GM23248 (cell line): Measurements from ENCODE around the gene CEP41. TPM values are rescaled to one million over a fixed set of nuclear protein-coding genes. Genes with fewer than 3 reads are reported as not detected.

Experiments used
- DNase-seq: peaks from one replicate; pipeline ENCODE4 v3.0.0-alpha.2; 2015
- H2AFZ ChIP-seq: fragments of 200-600 bp; sonication (generic); 2 replicates; pipeline ENCODE4 v1.6.1; 2016; ENCODE audit warnings: antibody characterized with exemption
- H3F3A ChIP-seq: fragments of 200-600 bp; sonication (generic); 2 replicates; pipeline ENCODE4 v1.6.1; 2016; ENCODE audit warnings: mild to moderate bottlenecking, antibody characterized with exemption, mixed run types; ENCODE audit not compliant: insufficient read depth
- H3K27ac ChIP-seq: fragments of 200-600 bp; sonication (generic); 2 replicates; pipeline ENCODE4 v1.5.1; 2016; ENCODE audit warnings: mild to moderate bottlenecking
- H3K27me3 ChIP-seq: fragments of 200-600 bp; sonication (generic); replicated peaks from 2 replicates; pipeline ENCODE4 v1.6.1; 2016; ENCODE audit warnings: mild to moderate bottlenecking; ENCODE audit not compliant: insufficient read depth
- H3K36me3 ChIP-seq: fragments of 200-600 bp; sonication (generic); 2 replicates; pipeline ENCODE4 v1.6.1; 2016; ENCODE audit warnings: low read depth, mild to moderate bottlenecking
- H3K4me1 ChIP-seq: fragments of 200-600 bp; sonication (generic); 2 replicates; pipeline ENCODE4 v1.6.1; 2016; ENCODE audit warnings: mild to moderate bottlenecking; ENCODE audit not compliant: insufficient read depth
- H3K4me2 ChIP-seq: fragments of 200-600 bp; sonication (generic); one replicate; pipeline ENCODE4 v1.6.1; 2016; ENCODE audit warnings: mild to moderate bottlenecking; ENCODE audit not compliant: unreplicated experiment
- H3K4me3 ChIP-seq: fragments of 200-600 bp; sonication (generic); 2 replicates; pipeline ENCODE4 v1.5.1; 2016; ENCODE audit warnings: mild to moderate bottlenecking
- H3K79me2 ChIP-seq: fragments of 200-600 bp; sonication (generic); 2 replicates; pipeline ENCODE4 v1.6.1; 2016; ENCODE audit warnings: mild to moderate bottlenecking; ENCODE audit not compliant: insufficient read depth
- H3K9ac ChIP-seq: fragments of 200-600 bp; sonication (generic); 2 replicates; pipeline ENCODE4 v1.6.1; 2016; ENCODE audit warnings: mild to moderate bottlenecking
- H3K9me2 ChIP-seq: fragments of 200-600 bp; sonication (generic); 2 replicates; pipeline ENCODE4 v1.6.1; 2016; ENCODE audit warnings: mixed run types, mild to moderate bottlenecking, moderate library complexity; ENCODE audit not compliant: insufficient read depth
- H3K9me3 ChIP-seq: fragments of 200-600 bp; sonication (generic); one replicate; pipeline ENCODE4 v1.6.1; 2017; ENCODE audit warnings: low read depth
- H4K20me1 ChIP-seq: fragments of 200-600 bp; sonication (generic); 2 replicates; pipeline ENCODE4 v1.6.0; 2016; ENCODE audit not compliant: insufficient read depth
- EZH2 ChIP-seq: fragments of 200-600 bp; sonication (generic); IDR thresholded peaks from 2 replicates; pipeline ENCODE4 v1.6.1; 2018; ENCODE audit warnings: antibody characterized with exemption, mild to moderate bottlenecking; ENCODE audit not compliant: insufficient read depth, poor library complexity, severe bottlenecking
- EZH2phosphoT487 ChIP-seq: fragments of 200-600 bp; sonication (generic); IDR thresholded peaks from 2 replicates; pipeline ENCODE4 v1.6.1; 2018; ENCODE audit warnings: antibody characterized with exemption, moderate library complexity, mild to moderate bottlenecking, low read depth; ENCODE audit not compliant: insufficient read depth
- WGBS, 2 experiments: methylation state at CpG; one replicate each; pipeline ENCODE4 v1.1.6; 2015 to 2017; ENCODE audit warnings: low lambda C conversion rate in 2 of 2, low coverage in 1 of 2; ENCODE audit errors: missing lambda C conversion rate in 2 of 2; 5-methylcytosine and 5-hydroxymethylcytosine counted together
- in situ Hi-C: fragments of 300-500 bp; cut with MboI; formaldehyde crosslinking; loops from 2 replicates; pipeline ENCODE4 v1.15.0; 2020
- polyA plus RNA-seq: library from polyadenylated mRNA; unstranded; fragments of >200 nt; fragmentation: Nextera tagmentation; extraction: Ambion mirVana; gene quantifications from 2 replicates; pipeline ENCODE4 v1.2.1, GENCODE V29; 2016
- total RNA-seq: library from RNA; depleted of rRNA; stranded (reverse); fragments of >200 nt; shearing (Covaris generic); gene quantifications from 2 replicates; pipeline ENCODE4 v1.2.3, GENCODE V29; 2014

CEP41 gene
- total and polyA plus RNA-seq, 2 experiments from 2014 or later = 18.3 to 32.3 TPM

- H3K27ac ChIP-seq = no peak overlapping the region
- H3K79me2 ChIP-seq = no peaks in the 10 kb centered on the region
- H2AFZ ChIP-seq = no peak overlapping the region
- H3K36me3 ChIP-seq = no peaks in the 10 kb centered on the region
- no peaks in the 10 kb centered on the region for H3K4me1 ChIP-seq
- no peaks in the 10 kb centered on the region for H4K20me1 ChIP-seq
- no peaks in the 10 kb centered on the region for H3K9me2 ChIP-seq
- H3K27me3 ChIP-seq = peaks cover 6% of the 10 kb centered on the region; the same call in 1 of the 2 replicates
- no peak overlapping the region for H3K4me3 ChIP-seq
- no peak overlapping the region for H3K9ac ChIP-seq
- no peak for DNase-seq
- H3F3A ChIP-seq = no peaks in the 10 kb centered on the region
- H3K4me2 ChIP-seq = no peak overlapping the region
- WGBS, 2 experiments = 82% methylated on average over 3 of the region's 3 CpGs
- no peak for TF ChIP-seq EZH2phosphoT487
- no peak for TF ChIP-seq EZH2
- no peaks in the 10 kb centered on the region for H3K9me3 ChIP-seq
- in situ Hi-C loops = no loop called here
Observed at GRCh38 chr7:130483031-130483430, 42.2 kb upstream of the CEP41 start.

- no peak overlapping the region for H3K27ac ChIP-seq
- no peak overlapping the region for H3K9ac ChIP-seq
- no peaks in the 10 kb centered on the region for H3F3A ChIP-seq
- H3K4me1 ChIP-seq = no peaks in the 10 kb centered on the region
- H3K9me3 ChIP-seq = no peaks in the 10 kb centered on the region
- H3K9me2 ChIP-seq = no peaks in the 10 kb centered on the region
- no peak overlapping the region for H2AFZ ChIP-seq
- no peaks in the 10 kb centered on the region for H3K79me2 ChIP-seq
- H3K36me3 ChIP-seq = no peaks in the 10 kb centered on the region
- H3K4me2 ChIP-seq = no peak overlapping the region
- TF ChIP-seq EZH2phosphoT487 = no peak
- TF ChIP-seq EZH2 = no peak
- in situ Hi-C loops = no loop called here
- WGBS, 2 experiments = 65 to 78% methylated on average over 1 of the region's 1 CpG
- no peaks in the 10 kb centered on the region for H4K20me1 ChIP-seq
- peak; percentile 21 for DNase-seq
- 0 out of 2 replicates have a peak, but pooled peaks cover 6% of the 10 kb centered on the region for H3K27me3 ChIP-seq
- H3K4me3 ChIP-seq = no peak overlapping the region
Observed at GRCh38 chr7:130481898-130482297, 41.1 kb upstream of the CEP41 start.

DNA sequence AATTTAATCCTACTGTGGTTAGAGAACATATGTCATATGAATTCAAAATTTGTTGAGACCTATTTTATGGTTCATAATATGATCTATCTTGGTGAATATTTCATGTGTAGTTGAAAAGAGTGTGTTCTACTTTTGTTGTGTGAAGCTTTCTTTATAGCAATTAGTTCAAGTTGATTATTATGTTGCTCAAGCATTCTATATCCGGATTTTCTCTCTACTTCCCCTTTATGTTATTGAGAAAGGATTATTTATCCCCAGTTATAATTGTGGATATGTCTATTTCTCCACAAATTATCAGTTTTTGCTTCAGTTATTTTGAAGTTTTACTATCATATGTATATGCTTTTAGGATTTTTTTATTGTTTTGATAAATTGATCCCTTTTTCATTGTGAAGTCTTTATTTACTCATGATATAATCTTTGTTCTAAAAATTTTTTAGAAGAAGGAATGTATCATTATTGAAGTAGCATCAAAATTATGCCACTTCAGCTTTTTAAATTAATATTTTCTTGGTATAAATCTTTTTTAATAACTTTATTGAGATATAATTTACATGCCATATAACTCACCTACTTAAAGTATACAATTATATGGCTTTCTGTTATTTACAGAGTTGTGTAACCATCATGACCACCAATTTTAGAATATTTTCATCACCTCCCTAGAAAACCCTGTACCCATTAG, 39.0 kb upstream of the CEP41 start:
- H3K79me2 ChIP-seq = no peaks in the 10 kb centered on the region
- no peak overlapping the region for H2AFZ ChIP-seq
- WGBS, 2 experiments = 33 to 49% methylated on average over 1 of the region's 1 CpG
- in situ Hi-C loops = no loop called here
- no peaks in the 10 kb centered on the region for H3K4me1 ChIP-seq
- H3K9me2 ChIP-seq = no peaks in the 10 kb centered on the region
- H3K9ac ChIP-seq = no peak overlapping the region
- 0 out of 2 replicates have a peak, but pooled peaks cover 6% of the 10 kb centered on the region for H3K27me3 ChIP-seq
- no peaks in the 10 kb centered on the region for H3K36me3 ChIP-seq
- no peaks in the 10 kb centered on the region for H4K20me1 ChIP-seq
- no peak overlapping the region for H3K27ac ChIP-seq
- DNase-seq = no peak
- H3K4me2 ChIP-seq = no peak overlapping the region
- H3K9me3 ChIP-seq = no peaks in the 10 kb centered on the region
- TF ChIP-seq EZH2 (no peak), EZH2phosphoT487 (no peak)
- no peak overlapping the region for H3K4me3 ChIP-seq
- no peaks in the 10 kb centered on the region for H3F3A ChIP-seq

GRCh38 chr7:130478991-130479390, 38.2 kb upstream of the CEP41 start:
- H3K27me3 ChIP-seq = 0 out of 2 replicates have a peak, but pooled peaks cover 2% of the 10 kb centered on the region
- H3K9ac ChIP-seq = no peak overlapping the region
- H3K36me3 ChIP-seq = no peaks in the 10 kb centered on the region
- no peak for DNase-seq
- H3K4me1 ChIP-seq = no peaks in the 10 kb centered on the region
- H4K20me1 ChIP-seq = no peaks in the 10 kb centered on the region
- no peaks in the 10 kb centered on the region for H3K9me3 ChIP-seq
- no peaks in the 10 kb centered on the region for H3K9me2 ChIP-seq
- H3K27ac ChIP-seq = no peak overlapping the region
- H3K4me2 ChIP-seq = no peak overlapping the region
- H3F3A ChIP-seq = no peaks in the 10 kb centered on the region
- in situ Hi-C loops = no loop called here
- no peaks in the 10 kb centered on the region for H3K79me2 ChIP-seq
- TF ChIP-seq EZH2phosphoT487 (no peak), EZH2 (no peak)
- H3K4me3 ChIP-seq = no peak overlapping the region
- WGBS, 2 experiments = 9% methylated on average over 3 of the region's 3 CpGs
- no peak overlapping the region for H2AFZ ChIP-seq
